Ascending aorta (tissue), 2 donors: ENCODE data around the gene FMN2. TPM values are rescaled to one million over a fixed set of nuclear protein-coding genes. Genes with fewer than 3 reads are reported as not detected.

Source experiments
- DNase-seq, 2 donors: peaks; one replicate each; pipeline ENCODE4 v3.0.0-alpha.2; 2019; ENCODE audit warnings: low spot score in 2 of 2
- H3K27ac ChIP-seq, 2 donors: fragments of 200-600 bp; sonication (generic); one replicate each; pipeline ENCODE4 v1.5.1; 2016 to 2017; ENCODE audit warnings: mild to moderate bottlenecking in 1 of 2
- H3K27me3 ChIP-seq: fragments of 200-600 bp; sonication (generic); one replicate; pipeline ENCODE4 v1.5.1; 2017
- H3K36me3 ChIP-seq, 2 donors: fragments of 200-600 bp; sonication (generic); one replicate each; pipeline ENCODE4 v1.5.1; 2016
- H3K4me1 ChIP-seq, 2 donors: fragments of 200-600 bp; sonication (generic); one replicate each; pipeline ENCODE4 v1.5.1; 2016 to 2017; ENCODE audit warnings: mild to moderate bottlenecking in 1 of 2
- H3K4me3 ChIP-seq, 2 donors: fragments of 200-600 bp; sonication (generic); one replicate each; pipeline ENCODE4 v1.5.1; 2016 to 2017; ENCODE audit warnings: mild to moderate bottlenecking in 1 of 2
- H3K9me3 ChIP-seq, 2 donors: fragments of 200-600 bp; sonication (generic); one replicate each; pipeline ENCODE4 v1.5.1; 2016
- intact Hi-C: fragments of 100-400 bp; cut with DNase I; formaldehyde crosslinking; loops from one replicate; pipeline ENCODE4 v1.15.1; 2023
- total RNA-seq: library from RNA; depleted of rRNA; stranded (reverse); fragments of >200 nt; gene quantifications from one replicate; pipeline ENCODE4 v1.1.0, GENCODE V29; 2016
- TF ChIP-seq, protein P1 (sequence below), 3 experiments: fragments of 200-600 bp in 2 of 3; fragments of 450-650 bp in 1 of 3; sonication (generic) in 2 of 3; IDR thresholded peaks; one replicate each; pipeline ENCODE4 v1.5.1; 2016 to 2019; ENCODE audit warnings: antibody characterized with exemption in 3 of 3, mild to moderate bottlenecking in 1 of 3, moderate library complexity in 1 of 3

The FMN2 gene
- total RNA-seq, 1 donor from 2014 or later = not detected

DNA sequence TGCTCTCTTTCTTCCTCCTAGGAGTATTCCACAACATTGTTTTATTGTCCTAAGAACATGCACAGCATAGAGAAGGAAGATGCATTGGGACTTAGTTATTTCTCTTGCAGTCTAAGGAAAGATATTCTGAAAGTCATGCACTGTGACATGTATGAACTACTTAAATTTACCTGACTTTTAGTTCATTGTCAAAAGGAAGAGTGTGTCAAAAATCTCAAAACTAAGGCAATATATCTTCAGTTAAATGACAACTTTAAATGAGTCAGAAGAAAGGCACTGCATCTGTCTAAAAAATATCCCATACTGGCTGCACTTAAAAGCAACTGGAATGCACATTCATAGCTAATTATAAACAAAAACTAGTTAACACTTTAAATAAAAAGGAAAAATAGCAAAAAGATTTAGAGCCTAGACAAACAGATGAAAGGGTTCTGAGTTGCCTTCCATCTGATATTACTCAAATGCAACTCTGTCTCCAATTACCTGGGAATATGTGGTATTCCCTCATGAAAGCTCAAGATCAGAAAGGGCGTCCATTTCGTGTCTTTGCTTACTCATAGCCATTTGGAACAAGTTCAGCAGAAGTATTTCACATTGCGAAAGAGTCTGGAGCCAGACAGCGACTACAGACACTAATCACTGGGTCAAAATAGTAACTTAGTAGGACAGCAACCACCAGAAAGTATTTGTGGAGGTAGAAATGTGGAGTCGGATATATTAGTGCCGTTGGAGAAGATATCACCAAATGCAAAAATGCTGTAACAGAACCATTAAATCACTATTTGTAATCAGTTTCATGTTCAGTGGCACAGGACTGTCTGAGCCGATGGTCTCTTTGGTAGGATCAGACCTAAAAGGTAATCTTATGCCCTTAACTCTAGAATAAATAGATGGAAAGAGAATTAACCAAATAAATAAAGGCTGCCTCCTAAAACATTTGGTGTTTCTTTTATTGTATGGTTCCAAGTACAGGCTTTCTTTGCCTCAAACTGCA, 294.6 kb downstream of the FMN2 start:
- no peaks in the 10 kb centered on the region for H3K4me1 ChIP-seq
- no peak for DNase-seq
- no peaks in the 10 kb centered on the region for H3K27me3 ChIP-seq
- intact Hi-C loops = no loop called here
- no peaks in the 10 kb centered on the region for H3K36me3 ChIP-seq
- TF ChIP-seq, protein P1, sequence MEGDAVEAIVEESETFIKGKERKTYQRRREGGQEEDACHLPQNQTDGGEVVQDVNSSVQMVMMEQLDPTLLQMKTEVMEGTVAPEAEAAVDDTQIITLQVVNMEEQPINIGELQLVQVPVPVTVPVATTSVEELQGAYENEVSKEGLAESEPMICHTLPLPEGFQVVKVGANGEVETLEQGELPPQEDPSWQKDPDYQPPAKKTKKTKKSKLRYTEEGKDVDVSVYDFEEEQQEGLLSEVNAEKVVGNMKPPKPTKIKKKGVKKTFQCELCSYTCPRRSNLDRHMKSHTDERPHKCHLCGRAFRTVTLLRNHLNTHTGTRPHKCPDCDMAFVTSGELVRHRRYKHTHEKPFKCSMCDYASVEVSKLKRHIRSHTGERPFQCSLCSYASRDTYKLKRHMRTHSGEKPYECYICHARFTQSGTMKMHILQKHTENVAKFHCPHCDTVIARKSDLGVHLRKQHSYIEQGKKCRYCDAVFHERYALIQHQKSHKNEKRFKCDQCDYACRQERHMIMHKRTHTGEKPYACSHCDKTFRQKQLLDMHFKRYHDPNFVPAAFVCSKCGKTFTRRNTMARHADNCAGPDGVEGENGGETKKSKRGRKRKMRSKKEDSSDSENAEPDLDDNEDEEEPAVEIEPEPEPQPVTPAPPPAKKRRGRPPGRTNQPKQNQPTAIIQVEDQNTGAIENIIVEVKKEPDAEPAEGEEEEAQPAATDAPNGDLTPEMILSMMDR (IDR thresholded peaks at IDR 0.05) = no peak
- no peak overlapping the region for H3K4me3 ChIP-seq
- peaks cover 4 to 8% of the 10 kb centered on the region in 2 donors for H3K9me3 ChIP-seq
- no peak overlapping the region for H3K27ac ChIP-seq

DNA sequence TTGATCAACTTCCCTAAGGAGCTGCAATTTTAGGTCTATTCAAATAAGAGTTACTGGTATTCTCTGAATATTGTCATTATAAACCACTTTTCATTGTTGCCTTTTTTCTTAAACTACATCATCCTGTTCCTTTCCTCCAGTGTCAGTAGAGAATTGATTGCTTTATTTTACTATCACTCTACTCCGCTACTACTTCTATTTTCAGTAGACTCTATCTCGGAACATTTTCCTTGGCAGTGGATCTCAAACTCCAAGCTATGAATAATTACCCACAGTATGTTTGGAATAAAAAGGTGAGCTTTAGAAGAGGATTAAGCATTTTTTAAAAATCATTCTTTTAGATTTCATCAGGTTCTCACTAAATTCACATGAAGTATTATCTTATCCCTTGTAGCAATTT, 295.4 kb downstream of the FMN2 start:
- DNase-seq = no peak
- no peaks in the 10 kb centered on the region for H3K36me3 ChIP-seq
- peaks cover under 1 to 4% of the 10 kb centered on the region in 2 donors for H3K9me3 ChIP-seq
- no peaks in the 10 kb centered on the region for H3K27me3 ChIP-seq
- TF ChIP-seq, protein P1 (IDR thresholded peaks at IDR 0.05) = no peak
- H3K4me3 ChIP-seq = no peak overlapping the region
- H3K4me1 ChIP-seq = no peaks in the 10 kb centered on the region
- intact Hi-C loops = no loop called here
- no peak overlapping the region for H3K27ac ChIP-seq

DNA sequence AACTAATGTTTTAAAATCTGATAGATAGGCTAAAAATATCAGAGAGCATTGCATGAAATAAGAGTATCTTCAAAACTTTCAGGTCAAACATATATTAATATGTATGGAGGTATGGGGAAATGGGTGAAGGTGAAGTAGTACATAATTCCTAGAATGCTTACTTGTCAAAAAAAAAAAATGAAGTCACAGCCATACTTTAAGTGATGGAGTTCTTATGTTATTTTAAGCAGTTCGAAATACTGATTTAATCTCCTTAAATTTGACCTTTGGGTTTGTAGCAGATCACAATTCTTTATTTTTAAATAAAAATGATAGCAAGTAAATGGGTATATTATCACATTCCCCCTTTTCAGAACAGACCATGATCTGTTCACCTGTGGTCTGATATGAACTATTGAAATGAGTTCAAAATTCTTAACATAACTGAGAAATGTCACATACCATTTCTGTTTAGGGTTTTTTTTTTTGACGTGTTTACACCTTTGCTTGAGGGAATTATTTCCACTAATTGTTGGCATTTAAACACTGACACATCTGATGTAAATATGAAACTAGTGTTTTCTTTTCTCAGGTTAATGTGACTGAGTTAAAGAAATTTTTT, 300.1 kb downstream of the FMN2 start:
- H3K36me3 ChIP-seq = no peaks in the 10 kb centered on the region
- DNase-seq = no peak
- H3K27me3 ChIP-seq = no peaks in the 10 kb centered on the region
- H3K4me3 ChIP-seq = no peak overlapping the region
- H3K9me3 ChIP-seq = no peaks in the 10 kb centered on the region
- no peaks in the 10 kb centered on the region for H3K4me1 ChIP-seq
- TF ChIP-seq, protein P1 (IDR thresholded peaks at IDR 0.05) = no peak
- no peak overlapping the region for H3K27ac ChIP-seq
- intact Hi-C loops = no loop called here

DNA sequence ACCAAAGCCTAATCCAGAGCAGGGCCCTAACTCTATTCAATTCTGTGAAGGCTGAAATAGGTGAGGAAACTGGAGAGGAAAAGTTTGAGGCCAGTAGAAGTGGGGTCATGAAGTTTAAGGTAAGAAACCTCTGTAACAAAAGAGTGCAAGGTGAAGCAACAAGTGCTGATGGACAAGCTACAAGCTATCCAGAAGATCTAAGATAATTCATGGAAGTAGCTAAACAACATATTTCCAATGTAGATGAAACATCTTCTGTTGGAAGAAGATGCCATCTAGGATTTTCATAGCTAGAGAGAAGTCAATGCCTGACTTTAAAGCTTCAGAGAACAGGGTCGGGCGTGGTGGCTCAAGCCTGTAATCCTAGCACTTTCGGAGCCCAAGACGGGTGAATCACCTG, 302.7 kb downstream of the FMN2 start:
- Histone ChIP-seq H3K27ac (no peak overlapping the region), H3K9me3 (no peaks in the 10 kb centered on the region), H3K4me1 (no peaks in the 10 kb centered on the region), H3K36me3 (no peaks in the 10 kb centered on the region), H3K4me3 (no peak overlapping the region), H3K27me3 (no peaks in the 10 kb centered on the region)
- intact Hi-C loops = no loop called here
- TF ChIP-seq, protein P1 (IDR thresholded peaks at IDR 0.05) = no peak
- no peak for DNase-seq

DNA sequence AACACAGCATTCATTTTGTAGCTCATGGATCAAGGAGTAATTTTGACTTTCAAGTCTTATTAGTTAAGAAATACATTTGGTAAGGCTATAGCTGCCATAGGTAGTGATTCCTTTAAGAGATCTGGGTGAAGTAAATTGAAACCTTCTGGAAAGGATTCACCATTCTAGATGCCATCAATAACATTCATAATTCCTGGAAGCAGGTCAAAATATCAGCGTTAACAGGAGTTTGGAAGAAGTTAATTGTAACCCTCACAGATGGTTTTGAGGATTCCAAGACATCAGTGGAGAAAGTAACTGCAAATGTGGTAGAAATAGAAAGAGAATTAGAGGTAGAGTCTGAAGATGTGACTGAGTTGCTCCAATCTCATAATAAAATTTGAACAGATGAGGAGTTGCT, 303.7 kb downstream of the FMN2 start:
- Histone ChIP-seq H3K36me3 (no peaks in the 10 kb centered on the region), H3K9me3 (no peaks in the 10 kb centered on the region), H3K4me1 (no peaks in the 10 kb centered on the region), H3K4me3 (no peak overlapping the region), H3K27me3 (no peaks in the 10 kb centered on the region), H3K27ac (no peak overlapping the region)
- TF ChIP-seq, protein P1 (IDR thresholded peaks at IDR 0.05) = no peak
- DNase-seq = no peak
- intact Hi-C loops = no loop called here
